Stimulated activated CD8-positive, alpha-beta memory T cell treated with anti-CD3 and anti-CD28 coated beads, Interleukin-7, amount 100 ng/mL, for 24 hours (primary cell): Measurements from ENCODE around the gene NFIB.

Source experiments
- DNase-seq: peaks from one replicate; pipeline ENCODE4 v3.0.0-alpha.2; 2020; ENCODE audit warnings: low read depth

The NFIB gene

DNA sequence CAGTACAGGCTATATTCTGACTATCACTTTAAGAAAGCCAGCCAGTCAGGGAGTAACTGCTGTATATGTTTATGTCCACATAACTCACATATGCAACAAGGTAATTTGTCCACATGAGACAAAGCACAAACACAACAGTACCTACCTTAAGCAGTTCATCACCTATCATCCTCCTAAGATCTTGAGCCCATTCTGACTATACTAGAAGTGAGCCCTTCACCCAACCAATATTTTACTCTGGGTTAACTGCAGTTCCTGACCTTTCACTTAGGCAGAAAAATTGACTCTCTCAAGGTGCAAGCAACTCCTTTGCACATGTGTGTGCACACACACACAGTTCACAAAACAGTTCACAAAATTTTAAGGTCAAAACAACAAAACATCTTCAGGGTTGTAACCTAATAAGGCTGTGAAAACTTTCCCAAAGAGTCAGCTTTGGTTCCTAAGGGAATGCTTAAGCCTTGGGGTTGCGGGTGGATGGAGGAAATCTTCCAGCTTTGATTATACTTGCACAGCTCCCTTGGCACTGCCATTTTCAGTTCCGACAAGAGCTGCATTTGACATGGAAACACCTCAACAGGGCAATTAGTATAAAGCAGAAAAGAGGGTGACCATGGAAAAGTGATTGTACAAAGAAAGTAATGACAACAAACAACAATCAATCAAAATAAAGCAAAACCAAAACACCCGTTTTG lies 215.3 kb downstream of the NFIB start:
- DNase-seq: no peak

DNA sequence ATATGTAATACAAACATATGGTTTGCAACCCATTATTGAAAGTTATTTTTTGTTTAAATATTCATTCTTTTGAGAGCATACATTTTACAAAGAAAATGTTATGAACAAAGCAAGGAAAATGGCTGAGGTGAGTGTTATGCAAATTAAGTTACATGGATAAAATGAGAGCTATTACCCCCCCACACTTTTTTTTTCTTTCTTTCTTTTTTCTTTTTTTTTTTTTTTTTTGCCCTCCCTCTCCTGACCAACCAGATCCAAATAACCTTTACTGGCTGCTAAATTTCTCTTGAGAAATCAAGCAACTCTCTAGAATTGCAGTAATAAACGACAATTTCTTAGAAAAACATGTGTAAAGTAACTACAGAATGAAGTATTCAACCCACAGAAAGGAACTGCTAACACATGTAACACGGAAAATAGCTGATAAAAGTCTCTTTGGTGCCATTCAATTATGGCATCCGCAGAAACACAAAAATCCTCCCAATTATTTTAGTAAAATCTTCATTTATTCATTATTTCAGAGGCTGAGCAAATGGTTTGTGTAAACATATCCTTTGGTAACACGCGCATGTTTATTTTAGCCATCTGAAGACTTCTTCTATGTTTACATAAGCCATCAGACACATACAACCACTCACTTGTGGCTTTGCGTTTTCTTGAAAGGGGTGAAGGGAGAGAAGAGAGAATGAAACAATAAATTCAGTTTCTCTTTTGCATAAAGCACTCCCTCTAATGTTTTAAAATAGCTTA lies 216.1 kb downstream of the NFIB start:
- no peak for DNase-seq

DNA sequence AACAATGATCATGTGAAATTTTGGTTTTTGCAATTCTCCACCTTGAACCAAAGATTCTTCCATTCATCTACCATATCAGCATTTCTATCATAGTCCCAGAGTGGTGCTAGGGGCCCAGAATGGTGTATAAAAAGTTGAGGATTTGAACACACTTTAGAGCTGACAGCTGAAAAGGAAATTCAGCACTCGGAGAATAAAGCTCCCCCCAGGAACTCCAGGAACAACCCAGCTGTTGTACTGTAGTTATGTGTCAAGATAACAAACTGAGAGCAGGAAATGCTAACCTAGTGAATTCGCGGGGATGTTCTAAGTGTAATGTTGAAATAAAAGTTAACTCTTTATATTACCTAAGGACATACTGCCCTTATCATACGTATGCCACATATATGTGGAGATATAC lies 216.7 kb downstream of the NFIB start:
- DNase-seq: no peak

DNA sequence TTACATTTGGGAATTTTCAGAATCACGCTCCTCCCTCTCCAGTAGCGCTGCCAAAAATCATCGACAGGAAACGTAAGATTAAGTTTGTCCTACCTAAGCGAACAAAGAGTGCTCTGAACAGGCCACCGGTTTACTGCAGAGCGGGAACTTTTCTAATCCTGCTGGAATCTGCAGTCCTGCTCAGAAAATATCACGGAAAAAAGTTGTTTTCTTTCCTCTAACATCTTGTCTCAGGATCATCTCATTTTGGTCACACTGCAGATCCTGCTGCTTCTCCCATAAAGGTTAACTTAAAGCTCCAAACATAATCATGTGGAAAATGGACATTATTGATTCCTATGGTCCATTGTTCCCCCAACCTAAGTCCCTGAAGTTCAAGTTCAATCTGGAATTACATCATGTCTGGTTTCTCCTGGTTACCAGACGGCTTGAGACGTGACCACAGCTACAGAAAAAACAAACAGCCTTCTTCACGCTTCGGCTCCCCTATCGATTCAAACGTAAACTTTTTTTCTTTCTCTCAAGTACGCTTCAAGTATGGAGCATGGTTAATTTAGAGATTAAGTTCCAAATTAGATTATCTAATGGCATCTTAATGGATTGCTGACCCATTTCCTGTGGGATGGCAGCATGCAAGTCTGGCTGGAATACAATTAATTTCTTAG lies 217.6 kb downstream of the NFIB start:
- DNase-seq: no peak

DNA sequence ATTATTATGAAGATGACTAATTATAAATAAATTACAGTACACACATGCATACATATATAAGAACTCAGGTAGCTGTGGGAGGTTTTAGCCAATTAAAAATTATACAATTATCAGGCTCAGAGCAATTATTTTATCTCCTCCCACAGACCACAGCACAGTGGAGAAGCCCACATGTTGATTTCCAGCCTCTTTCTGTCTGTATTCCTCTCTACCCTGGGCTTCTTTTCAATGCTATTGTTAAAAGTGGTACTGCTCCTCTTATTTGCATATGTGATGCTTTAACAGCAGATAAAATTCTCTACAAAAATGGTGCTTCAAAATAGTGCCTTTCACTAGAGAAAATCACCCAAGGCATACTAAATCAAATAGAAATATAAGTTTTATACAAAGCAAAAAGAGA lies 218.7 kb downstream of the NFIB start:
- no peak for DNase-seq

DNA sequence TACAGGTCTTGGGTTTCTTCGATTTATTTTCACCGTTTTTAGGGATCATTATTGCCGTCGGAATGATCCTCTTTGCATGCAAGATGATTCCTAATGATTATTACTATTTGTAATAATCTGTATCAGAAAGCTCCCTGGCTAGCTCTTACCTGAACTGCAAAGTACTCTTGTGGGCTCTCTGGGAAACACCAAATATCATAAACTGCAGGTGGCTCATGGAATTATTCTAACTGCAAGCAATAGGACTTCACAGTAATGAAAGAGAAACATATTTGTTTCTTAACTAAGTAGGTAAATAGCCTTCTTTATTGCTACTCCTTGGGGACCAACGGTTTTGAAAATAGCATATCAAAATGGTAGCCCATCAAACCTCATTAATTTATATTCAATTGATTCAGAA lies 219.4 kb downstream of the NFIB start:
- DNase-seq: no peak

DNA sequence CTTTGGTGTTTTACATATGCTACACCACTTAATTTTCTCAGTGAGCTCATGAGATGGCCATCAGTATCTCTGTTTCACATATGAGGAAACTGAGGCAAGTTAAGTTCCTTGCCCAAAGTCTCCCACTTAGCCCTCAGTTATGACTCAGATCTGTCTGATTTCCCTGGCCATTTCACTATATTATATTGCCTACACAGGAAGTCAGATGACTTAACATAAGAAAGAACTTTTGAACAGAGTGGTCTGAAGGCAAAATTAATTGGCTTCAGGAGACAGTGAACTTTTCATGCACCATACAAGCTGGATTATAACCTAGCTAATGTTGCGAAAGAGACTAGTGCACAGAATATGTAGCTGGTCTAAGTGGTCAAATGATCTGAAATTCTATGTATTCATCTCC lies 221.6 kb downstream of the NFIB start:
- no peak for DNase-seq

DNA sequence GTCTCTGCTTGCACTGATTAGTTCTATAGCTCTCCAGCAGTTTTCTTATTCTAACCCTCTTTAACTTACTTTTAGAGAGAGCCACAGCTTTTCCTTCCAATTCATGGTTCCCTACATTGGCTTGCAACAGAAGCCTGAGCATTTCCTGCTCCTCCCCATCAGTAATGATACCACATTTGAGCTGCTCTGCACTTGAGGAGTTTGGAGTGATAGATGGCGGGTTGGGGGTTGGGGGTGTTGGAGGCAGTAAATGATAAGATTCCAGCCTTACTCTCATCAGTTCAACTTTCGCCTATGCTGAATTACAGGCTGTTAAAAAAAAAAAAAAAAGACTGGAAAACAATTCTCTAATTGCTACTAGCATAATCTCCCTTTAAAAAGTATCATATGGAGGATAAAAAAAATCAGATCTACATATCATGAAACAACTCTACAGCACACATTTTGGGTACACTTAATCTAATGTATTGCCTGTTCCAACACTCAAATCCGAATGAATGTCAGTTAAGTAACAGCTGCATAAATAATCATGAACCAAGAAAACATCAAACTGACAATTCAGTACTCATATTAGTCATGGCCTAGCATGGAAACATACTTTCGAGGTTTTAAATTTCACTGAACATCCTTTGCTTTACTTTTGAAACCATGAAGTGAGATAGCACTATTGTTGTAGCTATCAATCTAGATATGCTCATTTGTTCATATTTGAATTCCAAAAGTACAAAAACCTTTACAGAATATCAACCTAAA lies 224.7 kb downstream of the NFIB start:
- no peak for DNase-seq

DNA sequence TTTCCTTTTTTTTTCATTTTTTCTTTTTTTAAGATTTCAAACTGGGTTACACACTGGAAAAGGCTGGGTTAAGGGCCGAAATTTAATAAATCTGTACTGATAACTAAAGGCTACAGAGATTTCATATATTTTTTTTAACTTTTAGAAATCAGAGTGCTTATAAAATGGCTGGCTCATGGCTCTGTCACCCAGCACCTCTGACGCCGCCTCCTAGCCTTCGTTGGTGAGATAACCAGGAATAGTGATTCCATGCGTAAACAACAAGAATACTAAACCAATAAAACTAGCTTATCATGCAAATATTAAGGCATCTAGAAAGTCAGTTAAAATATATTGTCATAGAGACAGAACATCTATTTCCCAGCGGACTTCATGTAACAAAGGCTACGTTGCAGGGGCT lies 226.4 kb downstream of the NFIB start:
- no peak for DNase-seq

DNA sequence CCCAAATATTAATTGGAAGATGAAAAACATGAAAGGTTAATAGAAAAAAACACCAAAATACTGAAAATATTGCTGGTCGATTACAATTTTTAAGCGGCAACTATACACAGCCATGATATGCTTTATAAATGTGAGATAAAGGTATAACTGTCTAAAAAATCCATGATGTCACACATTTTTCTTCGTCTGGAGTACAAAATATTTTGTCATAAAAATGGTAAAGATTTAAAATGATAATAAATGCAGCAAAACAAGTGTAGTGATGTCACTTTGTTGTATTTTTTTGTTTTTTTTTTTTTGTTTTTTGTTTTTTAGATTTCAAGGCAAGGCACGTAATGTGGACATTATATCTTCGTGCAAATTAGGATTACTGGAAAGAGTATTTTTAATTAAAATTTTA lies 227.4 kb downstream of the NFIB start:
- DNase-seq: no peak

DNA sequence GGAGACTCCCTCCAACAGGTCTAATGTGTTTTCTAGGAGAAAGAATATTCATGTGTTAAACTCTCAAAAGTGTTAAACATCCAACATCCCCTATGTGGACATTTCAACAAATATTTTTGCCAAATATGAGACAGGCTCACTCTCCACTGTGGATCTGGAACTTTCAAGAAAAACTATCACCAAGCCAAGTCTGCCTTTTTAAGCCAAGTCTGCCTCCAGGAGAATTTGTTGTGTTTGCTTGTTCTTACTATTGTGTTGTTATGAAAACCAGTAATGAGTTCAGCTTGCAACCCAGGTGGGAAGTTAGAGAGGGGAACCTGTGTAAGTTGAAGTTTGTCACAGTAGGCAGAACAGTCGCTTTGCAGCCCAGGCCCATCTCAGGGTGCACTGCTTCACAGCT lies 228.1 kb downstream of the NFIB start:
- no peak for DNase-seq

DNA sequence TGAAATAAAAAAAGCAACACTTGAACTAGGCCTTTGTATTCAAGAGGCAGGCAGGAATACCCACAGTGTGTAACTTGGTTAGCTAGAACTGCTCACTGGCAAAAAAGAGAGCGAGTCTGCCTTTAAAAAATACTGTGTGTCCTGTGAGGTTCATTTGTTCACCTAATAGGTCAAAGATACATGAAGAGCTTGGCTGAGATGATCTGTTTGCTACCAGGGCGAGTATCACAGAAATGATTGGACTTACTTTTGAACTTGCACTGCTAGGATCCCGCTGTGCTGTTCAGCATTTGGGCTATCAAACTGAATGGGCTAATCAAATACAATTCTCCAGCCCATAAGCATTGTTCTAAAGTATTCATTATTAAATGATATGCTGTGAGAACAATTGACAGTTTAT lies 229.1 kb downstream of the NFIB start:
- DNase-seq: no peak

DNA sequence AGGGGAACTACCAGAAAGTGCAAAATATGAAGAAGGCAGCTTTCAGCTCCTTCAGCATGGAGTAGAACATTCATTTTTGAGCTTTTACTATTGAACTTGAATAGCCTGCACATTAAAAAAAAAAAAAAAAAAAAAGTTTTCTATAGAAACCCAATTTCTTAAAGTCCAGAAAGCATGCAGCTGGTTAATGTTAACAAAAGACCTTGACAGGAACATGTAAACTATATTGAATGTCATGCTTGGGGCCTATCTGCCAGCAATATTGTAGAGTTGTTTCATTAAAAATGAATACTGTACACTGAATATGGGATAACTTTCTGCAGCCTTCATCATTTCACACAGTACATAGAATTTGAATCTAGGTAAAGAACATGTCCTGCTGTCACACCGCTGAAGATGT lies 230.6 kb downstream of the NFIB start:
- DNase-seq: no peak

DNA sequence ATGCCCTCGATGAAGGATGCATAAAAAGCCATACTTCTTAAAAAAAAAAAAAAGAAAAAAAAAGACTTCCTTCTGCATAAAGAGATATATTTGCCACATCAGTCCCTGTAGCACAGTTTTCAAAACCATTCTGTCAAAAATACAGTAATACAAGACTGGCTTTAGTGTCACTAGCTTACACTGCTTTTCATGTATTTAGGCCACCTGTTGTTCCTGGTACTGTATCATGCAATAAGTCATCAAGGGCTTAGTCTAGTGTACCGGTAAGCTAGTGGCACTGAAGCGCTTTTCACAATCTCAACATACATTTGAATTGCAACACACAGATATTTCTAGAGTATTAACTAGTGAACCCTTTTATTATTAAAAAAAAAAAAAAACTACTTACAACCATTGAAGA lies 231.2 kb downstream of the NFIB start:
- DNase-seq: no peak

DNA sequence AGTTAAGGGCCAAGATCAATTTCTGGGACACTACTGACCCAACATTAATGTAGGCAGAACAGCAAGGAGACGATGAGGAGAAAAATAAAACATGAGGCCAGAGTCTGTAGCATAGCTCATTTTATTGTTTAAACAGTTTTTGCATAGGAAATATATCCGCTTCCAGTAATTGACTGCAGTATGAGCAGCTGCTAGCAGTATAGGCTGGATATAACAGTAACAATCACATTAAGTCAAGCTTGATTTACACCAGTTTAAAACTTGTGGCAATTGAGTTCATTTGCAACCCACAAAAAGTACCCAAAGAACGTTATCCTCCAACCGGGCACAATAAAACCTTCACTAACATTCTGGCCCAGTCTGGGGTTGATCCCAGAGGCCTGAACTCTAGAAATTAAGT lies 232.2 kb downstream of the NFIB start:
- no peak for DNase-seq

DNA sequence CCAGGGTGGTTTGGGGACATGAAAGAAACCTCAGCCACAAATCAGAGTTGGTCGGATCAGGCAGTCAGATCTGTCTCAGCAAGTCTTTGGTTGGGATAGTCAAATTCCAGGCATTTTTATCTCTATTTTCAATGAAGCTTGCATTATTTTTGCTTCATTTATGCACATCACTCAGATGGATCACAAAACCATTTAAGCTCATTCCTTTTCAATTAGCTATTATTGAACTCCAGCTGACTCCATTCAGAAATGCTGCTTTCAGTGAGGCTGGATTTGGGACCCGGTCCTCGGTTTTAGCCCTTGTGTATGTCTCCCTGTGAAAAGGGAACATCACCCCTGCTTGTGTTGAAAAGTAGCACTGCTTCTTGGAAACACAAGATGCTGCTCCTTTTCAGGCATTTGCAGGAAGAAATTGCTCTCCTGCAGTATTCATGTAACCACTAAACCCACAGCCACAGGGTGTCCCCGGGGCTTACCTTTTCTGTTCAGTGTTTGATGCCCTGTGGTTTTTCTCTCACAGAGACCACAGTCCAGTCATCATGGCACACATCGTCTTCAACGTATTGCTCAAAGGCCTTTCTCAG lies 232.9 kb downstream of the NFIB start:
- DNase-seq: no peak

DNA sequence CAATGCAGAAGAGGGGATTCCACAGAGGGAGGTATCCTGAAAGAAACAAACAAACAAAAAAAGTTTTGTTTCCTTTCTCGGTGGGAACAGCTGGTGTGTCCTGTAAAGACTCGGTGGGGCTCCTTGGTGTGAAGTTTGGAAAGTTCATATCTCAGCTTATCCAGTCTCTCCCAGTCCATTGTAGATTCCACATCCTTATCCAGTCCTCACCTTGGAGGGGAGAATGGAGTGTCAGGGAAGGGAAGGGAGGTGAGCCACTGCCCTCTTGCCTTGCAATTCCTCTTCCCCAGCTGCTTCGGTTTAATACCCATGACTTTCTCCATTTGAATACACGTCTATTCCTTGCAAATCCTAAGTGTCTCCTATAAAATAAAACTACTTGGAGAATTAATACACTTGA lies 234.5 kb downstream of the NFIB start:
- DNase-seq: no peak

DNA sequence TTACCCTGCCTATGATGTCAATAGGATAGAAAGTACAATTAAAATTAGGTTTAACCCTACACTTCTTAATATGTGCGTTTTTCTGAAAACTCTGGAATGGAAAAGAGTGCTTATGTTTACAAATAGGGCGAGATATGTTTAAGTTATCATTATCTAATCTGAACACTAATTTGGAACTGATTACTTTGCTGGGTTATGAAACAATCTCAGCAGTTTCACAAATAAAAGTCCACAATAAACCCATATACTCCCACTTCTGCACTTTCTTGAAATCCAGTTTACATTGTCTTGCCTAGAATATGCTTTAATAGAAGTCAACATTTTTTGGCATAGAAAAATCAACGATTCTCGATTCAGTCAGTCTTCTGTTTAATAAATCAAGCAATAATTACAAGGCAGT lies 236.3 kb downstream of the NFIB start:
- no peak for DNase-seq

DNA sequence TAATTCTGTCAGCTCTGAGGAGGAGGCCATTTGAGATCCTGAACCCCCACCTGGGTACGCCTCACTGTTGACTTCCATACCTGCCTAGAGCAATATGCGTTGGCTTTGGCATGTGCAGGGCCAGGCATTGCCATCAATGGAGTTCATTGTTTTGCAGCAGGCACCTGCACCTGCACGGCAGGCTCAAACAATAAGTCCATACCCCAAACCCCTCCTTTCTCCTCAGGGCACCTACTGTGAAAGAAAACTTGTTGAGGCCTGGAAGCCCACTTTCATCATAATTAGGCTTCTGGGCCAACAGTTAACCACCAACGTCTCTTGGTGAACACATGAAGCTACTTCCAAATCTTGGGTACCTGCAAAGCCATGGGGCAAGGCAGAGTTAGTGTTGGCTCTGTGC lies 238.7 kb downstream of the NFIB start:
- no peak for DNase-seq

DNA sequence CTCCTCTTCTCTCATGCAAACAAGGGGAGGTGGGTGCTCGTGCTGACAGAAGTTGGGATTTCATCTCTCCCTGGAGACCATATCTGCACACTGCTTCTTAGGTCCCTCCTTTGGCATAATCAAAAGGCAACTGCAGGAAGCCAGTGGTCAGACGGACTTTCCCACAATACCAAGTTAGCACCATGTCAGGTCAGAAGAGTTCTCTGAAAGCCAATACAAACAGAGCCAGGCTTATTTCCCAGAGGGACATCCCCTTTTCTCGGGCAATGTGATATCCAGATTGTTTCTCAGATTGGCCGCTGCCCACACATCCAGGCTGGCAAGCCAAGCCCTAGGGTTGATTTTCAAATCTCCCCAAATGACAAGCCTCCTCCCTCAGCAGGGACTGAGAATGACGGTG lies 241.1 kb downstream of the NFIB start:
- DNase-seq: no peak

DNA sequence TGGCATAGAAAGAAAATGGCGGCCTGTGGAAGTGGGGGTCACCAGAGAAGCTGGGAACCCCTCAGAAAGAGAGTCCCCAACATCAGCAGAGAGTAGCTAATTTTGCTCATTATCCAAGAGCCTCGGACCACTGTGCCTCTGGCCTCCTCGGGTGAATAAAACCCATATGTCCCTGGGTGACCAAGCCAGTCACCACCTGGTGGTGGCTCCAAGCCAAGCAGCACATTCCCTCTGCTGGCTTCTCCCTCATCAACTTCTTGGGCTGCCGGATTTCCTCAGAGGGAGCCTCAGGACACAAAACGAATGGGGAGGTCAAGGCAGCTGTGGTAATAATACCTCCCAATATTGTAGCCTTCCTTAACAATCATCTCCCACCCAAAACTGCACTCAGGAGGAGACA lies 242.5 kb downstream of the NFIB start:
- DNase-seq: no peak

DNA sequence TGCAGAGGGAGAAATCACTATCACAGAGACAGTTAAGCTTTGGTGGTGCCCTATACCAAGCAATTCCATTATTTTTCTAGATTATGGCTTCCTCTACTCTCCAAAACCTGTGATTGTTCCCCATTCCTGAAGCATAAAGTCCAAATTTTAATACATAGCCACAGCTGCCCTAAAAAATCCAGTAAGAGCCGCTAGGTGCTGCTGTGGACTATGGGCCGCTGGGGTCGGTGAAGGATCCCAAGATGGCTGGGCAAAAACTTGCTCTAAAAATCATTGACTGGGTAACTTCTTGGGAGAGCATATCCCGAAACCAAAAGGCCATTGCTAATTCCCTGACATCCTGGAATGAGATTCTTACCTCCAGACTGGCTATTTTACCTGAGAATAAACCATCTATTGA lies 245.3 kb downstream of the NFIB start:
- no peak for DNase-seq
